ENCODE data around the gene PLCL2. TPM values are rescaled to one million over a fixed set of nuclear protein-coding genes. Genes with fewer than 3 reads are reported as not detected.

The PLCL2 gene
- total and polyA plus RNA-seq, 12 donors: 4.5 to 44.0 (median 27.1) TPM

DNA sequence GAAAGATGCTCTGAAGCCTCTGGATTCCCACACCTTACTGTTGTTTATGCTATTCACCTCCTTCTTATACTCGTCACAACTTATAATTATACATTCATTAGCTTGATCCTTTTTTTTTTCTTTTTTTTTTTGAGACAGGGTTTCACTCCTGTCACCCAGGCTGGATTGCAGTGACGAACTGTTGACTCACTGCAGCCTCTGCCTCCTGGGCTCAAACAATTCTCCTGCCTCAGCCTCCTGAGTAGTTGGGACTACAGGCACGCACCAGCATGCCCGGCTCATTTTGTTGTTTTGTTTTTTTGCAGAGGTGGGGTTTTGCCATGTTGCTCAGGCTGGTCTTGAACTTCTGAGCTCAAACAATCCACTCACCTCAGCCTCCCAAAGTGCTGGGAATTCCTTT, 143.6 kb downstream of the PLCL2 start:
- no peak overlapping the region for H3K4me3 ChIP-seq
- peaks cover 0 to 13% of the 10 kb centered on the region in 2 donors for H3K4me1 ChIP-seq (replicated peaks in 1 of 2)
- H3K9me3 ChIP-seq (replicated peaks in 1 of 3): no peaks in the 10 kb centered on the region
- H3K27ac ChIP-seq: no peak overlapping the region
- WGBS, 4 donors: 93 to 100% (median 97%) methylated on average over 4 of the region's 4 CpGs
- intact Hi-C loops (cut with DNase I): loop anchor here in 1 of 2 donors (10.0 kb wide), 1 partner anchor 206 kb away; no protein-coding TSS in a partner anchor
- TF ChIP-seq POLR2A (IDR thresholded peaks at IDR 0.05): no peak
- no peaks in the 10 kb centered on the region for H3K27me3 ChIP-seq
- no peak for DNase-seq
- H3K36me3 ChIP-seq (replicated peaks in 1 of 2): no peaks in the 10 kb centered on the region

DNA sequence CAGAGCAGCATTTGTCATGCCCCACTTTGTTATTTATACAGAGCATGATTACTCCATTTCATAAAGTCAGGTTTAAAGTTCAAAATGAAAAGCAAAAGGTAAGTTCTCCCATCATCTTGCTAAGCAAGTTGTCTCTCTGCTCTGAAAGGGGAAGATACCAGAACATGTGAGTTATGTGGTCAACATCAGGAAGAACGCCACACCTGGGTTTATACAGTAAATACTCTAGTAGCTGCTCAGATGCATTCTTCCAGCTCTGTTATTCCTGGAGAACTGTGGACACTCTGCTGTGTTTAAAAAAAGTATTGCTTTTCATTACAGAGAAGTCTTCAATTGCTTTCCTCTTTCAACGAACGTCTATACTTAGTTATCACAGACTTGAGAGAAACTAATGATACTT, 145.7 kb downstream of the PLCL2 start:
- Histone ChIP-seq H3K9me3 (replicated peaks in 1 of 3) (no peaks in the 10 kb centered on the region), H3K4me3 (no peak overlapping the region), H3K27ac (no peak overlapping the region), H3K27me3 (no peaks in the 10 kb centered on the region), H3K36me3 (replicated peaks in 1 of 2) (no peaks in the 10 kb centered on the region), H3K4me1 (replicated peaks in 1 of 2) (peaks cover 0 to 9% of the 10 kb centered on the region in 2 donors)
- TF ChIP-seq POLR2A (IDR thresholded peaks at IDR 0.05) (no peak), CTCF (IDR thresholded peaks at IDR 0.05) (no peak)
- DNase-seq: no peak
- intact Hi-C loops (cut with DNase I): loop anchor here (5.0 to 10.0 kb wide), 2 partner anchors 143 to 426 kb away; partner anchors contain the start of gene DAZL (in 1 of the 2)
- 71 to 82% (median 77%) methylated on average over 3 of the region's 3 CpGs for WGBS, 4 donors

DNA sequence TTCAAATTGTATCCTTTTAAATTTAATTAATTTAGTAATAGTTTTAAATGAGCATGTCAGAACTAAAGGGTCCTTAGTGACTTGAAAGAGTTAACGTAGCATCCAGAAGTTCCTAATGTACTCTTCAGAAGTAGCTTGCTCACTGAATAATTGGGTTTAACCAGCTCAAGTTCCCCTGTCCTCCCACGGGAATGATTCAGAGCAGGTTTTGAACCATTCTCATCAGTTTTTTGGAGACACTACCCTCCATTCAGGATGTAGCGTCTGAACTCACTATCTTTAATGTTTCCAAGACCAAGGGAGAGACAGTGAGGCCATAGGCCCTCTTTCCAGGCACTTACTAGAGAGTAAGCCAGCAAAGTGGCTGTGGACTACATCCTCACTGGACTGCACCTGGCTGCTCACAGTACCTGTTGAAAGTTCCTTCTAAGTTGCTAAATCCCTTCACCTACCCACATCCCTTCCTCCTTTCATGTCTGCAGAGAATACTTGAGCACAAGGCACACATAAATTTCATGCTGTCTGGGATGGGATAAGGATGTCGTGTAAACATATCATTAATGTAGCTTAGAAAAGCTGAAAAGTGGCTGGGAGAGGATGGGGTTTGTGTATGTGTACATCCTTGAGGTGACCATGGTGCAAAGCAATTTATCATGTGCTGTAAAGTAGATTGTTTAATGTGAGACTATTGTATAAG, 146.3 kb downstream of the PLCL2 start:
- Histone ChIP-seq H3K4me3 (no peak overlapping the region), H3K36me3 (replicated peaks in 1 of 2) (no peaks in the 10 kb centered on the region), H3K9me3 (replicated peaks in 1 of 3) (no peaks in the 10 kb centered on the region), H3K4me1 (replicated peaks in 1 of 2) (peaks cover 0 to 9% of the 10 kb centered on the region in 2 donors), H3K27ac (no peak overlapping the region), H3K27me3 (no peaks in the 10 kb centered on the region)
- intact Hi-C loops (cut with DNase I): loop anchor here (5.0 to 10.0 kb wide), 2 partner anchors 144 to 426 kb away; partner anchors contain the start of gene DAZL (in 1 of the 2)
- TF ChIP-seq POLR2A (IDR thresholded peaks at IDR 0.05) (no peak), CTCF (IDR thresholded peaks at IDR 0.05) (no peak)
- no peak for DNase-seq
- WGBS, 4 donors: 79 to 87% (median 83%) methylated on average over 4 of the region's 4 CpGs

DNA sequence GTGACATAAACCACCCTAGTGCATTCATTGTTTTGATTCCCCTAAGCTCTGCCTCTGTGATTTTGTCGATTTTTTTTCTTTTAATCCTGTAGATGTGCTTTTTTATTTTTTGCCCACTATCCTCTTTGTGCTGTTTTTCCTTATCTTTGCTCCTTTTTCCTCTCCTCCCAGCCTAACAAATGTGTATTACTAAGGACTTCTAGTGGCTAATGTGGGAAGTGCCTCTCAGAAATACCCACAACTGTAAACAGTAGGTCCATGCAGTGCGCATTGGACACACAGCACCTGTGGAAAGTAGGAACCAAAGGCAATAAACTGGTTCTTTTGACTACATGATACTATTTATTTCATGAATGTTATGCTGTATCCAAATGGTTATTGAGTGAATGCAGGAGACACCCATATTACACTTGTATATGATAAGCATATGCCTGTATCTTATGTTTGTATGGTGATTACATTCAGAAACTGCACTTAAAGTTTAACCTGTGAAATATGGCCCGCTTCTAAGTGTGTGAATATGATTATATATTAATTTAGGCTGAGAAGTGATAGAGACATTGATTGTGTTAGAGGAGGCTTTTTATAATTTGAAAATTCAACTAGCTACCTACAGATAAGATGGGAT, 147.8 kb downstream of the PLCL2 start:
- H3K27me3 ChIP-seq: no peaks in the 10 kb centered on the region
- no peaks in the 10 kb centered on the region for H3K36me3 ChIP-seq (replicated peaks in 1 of 2)
- intact Hi-C loops (cut with DNase I): loop anchor here (5.0 to 10.0 kb wide), 2 partner anchors 145 to 428 kb away; partner anchors contain the start of gene DAZL (in 1 of the 2)
- no peaks in the 10 kb centered on the region for H3K9me3 ChIP-seq (replicated peaks in 1 of 3)
- peaks cover 0 to 9% of the 10 kb centered on the region in 2 donors for H3K4me1 ChIP-seq (replicated peaks in 1 of 2)
- DNase-seq: no peak
- WGBS, 4 donors: 45 to 53% (median 49%) methylated on average over 3 of the region's 3 CpGs
- no peak overlapping the region for H3K27ac ChIP-seq
- no peak overlapping the region for H3K4me3 ChIP-seq
- no peak for TF ChIP-seq POLR2A (IDR thresholded peaks at IDR 0.05)
- TF ChIP-seq CTCF (IDR thresholded peaks at IDR 0.05): peak; percentile 63 to 84 (median 76)
